HUES48 (cell line): Measurements from ENCODE around the gene MIDN.

Experiments
- H3K27ac ChIP-seq: one replicate; pipeline ENCODE4 v1.7.0; 2013; ENCODE audit warnings: low read depth, low read length, inconsistent platforms
- H3K27me3 ChIP-seq: 2 replicates; pipeline ENCODE4 v1.6.1; 2013; ENCODE audit warnings: mild to moderate bottlenecking, low read length; ENCODE audit not compliant: control insufficient read depth, insufficient read depth
- H3K36me3 ChIP-seq: 2 replicates; pipeline ENCODE4 v1.6.1; 2013; ENCODE audit warnings: low read length; ENCODE audit not compliant: control insufficient read depth, insufficient read depth
- H3K4me1 ChIP-seq: 2 replicates; pipeline ENCODE4 v1.6.1; 2013; ENCODE audit warnings: mild to moderate bottlenecking, low read length; ENCODE audit not compliant: control insufficient read depth, insufficient read depth
- H3K4me3 ChIP-seq: 2 replicates; pipeline ENCODE4 v1.5.1; 2013; ENCODE audit warnings: mild to moderate bottlenecking, low read depth, low read length
- H3K9ac ChIP-seq: 2 replicates; pipeline ENCODE4 v1.6.1; 2013; ENCODE audit warnings: mild to moderate bottlenecking, low read depth, low read length, moderate library complexity
- H3K9me3 ChIP-seq: 2 replicates; pipeline ENCODE4 v1.6.1; 2013; ENCODE audit warnings: low read length; ENCODE audit not compliant: control insufficient read depth, insufficient read depth

MIDN gene

DNA sequence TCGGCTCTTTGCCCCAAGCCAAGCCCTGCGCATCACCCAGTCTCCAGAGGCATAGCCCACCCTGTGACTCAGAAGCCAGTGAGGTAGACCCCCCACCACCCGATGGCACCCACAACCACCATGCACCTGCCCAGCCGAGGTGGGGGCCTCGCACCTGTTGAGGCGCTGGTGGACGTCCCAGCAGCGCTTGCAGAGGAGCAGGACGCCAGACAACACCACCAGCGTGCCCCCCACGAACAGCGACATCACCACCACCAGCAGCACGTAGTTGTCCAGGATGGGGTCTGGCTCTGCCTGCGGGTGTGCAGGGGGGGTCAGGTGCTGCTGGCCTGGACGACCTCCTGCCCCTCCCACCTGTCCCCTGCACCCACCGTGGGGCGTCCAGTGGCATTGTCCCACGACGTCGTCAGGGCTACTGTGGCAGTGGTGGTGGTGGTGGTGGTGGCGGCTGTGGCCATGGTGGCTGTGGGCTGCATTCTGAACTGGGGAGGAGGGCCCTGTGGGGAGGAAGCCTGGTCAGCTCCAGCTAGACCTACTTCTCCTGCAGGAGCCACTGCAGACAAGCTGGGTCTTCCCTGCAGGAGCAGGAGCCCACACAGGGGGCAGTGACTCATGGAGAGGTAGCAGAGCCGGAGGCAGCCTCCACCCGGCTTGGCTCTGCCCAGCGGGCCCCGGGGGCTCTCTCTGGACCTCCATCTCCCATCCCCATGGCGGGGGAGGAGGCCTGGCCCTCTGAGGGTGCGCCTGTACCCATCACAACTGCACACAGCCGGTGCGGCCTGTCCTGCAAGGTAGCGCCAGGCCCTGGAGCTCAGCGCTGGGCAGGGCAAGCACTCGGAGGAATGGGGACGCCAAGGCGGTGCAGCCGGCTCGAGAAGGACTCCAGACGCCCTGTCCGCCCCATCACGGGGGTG, 12.5 kb upstream of the MIDN start:
- Histone ChIP-seq H3K4me1 (0 out of 2 replicates have a peak, but pooled peaks cover 5% of the 10 kb centered on the region), H3K36me3 (peaks cover 43% of the 10 kb centered on the region), H3K27me3 (no peaks in the 10 kb centered on the region), H3K27ac (no peak overlapping the region), H3K9me3 (no peaks in the 10 kb centered on the region), H3K4me3 (peak overlapping the region; percentile 51), H3K9ac (no peak overlapping the region)

DNA sequence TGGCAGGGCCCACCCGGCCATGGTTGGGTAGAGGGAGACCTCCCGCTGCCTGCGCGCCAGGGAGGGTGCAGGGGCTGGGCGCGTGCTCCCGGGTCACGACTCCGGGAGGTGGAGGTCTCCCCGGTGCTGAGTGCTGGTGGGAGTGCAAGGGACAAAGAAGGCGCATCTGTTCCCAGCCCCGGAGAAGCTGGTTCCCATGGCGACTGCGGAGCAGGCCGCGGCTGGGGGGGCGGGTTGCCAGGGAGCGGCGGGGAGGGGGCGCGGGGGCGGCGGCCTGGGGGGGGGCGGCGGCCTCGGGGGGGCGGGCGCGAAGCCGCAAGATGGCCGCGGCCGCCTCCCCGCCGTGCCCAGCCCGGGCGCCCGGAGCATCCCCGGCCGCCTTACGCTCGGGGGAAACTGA, 11.8 kb upstream of the MIDN start:
- no peak overlapping the region for H3K9ac ChIP-seq

DNA sequence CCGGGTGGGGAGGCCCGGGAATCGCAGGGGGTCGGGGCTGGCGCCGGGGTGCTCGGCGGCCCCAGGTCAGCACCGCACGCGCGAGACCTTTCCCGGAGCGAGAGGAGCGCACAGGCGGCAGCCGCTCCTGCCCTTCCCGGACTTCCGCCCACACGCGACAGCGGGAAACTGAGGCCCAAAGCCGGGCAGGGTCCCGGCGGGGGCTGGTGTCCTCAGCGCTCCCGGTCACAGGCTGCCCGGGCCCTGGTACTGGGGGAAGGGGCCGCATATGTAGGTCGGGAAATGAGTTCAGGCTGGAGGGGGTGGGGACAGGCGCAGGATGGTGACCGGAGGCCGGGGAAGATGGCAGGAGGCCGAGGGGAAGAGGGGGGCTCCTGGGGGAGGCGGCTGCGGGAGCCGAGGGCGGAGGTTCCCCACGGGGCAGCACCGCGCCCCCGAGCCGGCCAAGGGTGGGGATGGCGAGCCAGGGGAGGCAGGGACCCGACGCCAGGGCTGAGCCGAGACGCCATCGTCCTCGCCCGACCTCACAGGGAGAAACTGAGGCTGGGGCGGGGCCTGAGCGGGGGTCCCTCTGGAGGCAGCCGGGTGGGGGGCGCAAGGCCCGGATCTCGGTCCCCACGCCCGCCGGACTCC, 11.2 kb upstream of the MIDN start:
- H3K4me1 ChIP-seq, result 0 out of 2 replicates have a peak, but pooled peaks cover 5% of the 10 kb centered on the region
- no peaks in the 10 kb centered on the region for H3K27me3 ChIP-seq
- peak overlapping the region; percentile 78 for H3K4me3 ChIP-seq
- H3K36me3 ChIP-seq, result peaks cover 37% of the 10 kb centered on the region
- no peaks in the 10 kb centered on the region for H3K9me3 ChIP-seq
- H3K9ac ChIP-seq, result no peak overlapping the region
- no peak overlapping the region for H3K27ac ChIP-seq

More for the DNA sequence above, 11.8 kb upstream of the MIDN start:
- H3K27me3 ChIP-seq, result no peaks in the 10 kb centered on the region
- peaks cover 41% of the 10 kb centered on the region for H3K36me3 ChIP-seq
- 0 out of 2 replicates have a peak, but pooled peaks cover 5% of the 10 kb centered on the region for H3K4me1 ChIP-seq
- no peaks in the 10 kb centered on the region for H3K9me3 ChIP-seq
- H3K4me3 ChIP-seq, result peak overlapping the region; percentile 78
- H3K27ac ChIP-seq, result no peak overlapping the region

DNA sequence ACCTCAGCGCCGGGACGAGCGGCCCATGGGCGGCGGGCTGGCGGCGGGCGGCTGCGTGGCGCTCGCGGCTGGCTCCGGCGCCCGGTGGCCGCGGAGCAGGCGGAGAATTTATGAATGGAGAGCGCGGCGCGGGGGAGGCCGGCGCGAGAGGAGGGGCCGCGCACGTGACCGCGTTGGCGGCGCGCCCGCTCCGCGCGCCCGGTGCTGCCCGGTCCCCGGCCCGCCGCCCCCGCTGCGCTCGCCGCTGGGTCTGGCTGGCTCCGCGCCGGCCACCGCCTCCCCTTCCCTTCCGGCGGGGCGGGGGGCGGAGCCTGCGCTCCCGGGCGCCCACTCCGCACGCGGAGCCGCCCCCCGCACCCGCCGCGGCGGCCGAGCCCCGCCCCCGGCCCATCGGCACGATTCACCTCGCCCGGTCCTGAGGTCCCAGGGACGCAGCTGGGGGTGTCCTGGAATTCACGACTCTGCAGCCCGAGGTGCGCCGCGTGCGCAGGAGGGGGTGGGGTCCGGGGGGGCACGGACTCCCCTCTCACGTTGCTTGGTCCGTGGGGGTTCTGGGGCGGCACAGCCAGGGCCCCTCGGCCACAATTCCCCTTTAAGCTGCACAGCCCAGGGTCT, 10.5 kb upstream of the MIDN start, which contains the start of gene CBARP:
Gene CBARP, minus strand, starts transcription at position 252 of the 615 bp plus-strand sequence. CDS start 1,905 bp downstream, outside the sequence.
- peak within 1 kb of the TSS; percentile 78 for H3K4me3 ChIP-seq
- H3K36me3 ChIP-seq, result peaks cover 30% of the 10 kb centered on the region
- H3K9ac ChIP-seq, result no peak within 1 kb of the TSS
- H3K4me1 ChIP-seq, result 0 out of 2 replicates have a peak, but pooled peaks cover 5% of the 10 kb centered on the region
- no peaks in the 10 kb centered on the region for H3K9me3 ChIP-seq
- H3K27me3 ChIP-seq, result no peaks in the 10 kb centered on the region
- peak within 1 kb of the TSS; percentile 14 for H3K27ac ChIP-seq

DNA sequence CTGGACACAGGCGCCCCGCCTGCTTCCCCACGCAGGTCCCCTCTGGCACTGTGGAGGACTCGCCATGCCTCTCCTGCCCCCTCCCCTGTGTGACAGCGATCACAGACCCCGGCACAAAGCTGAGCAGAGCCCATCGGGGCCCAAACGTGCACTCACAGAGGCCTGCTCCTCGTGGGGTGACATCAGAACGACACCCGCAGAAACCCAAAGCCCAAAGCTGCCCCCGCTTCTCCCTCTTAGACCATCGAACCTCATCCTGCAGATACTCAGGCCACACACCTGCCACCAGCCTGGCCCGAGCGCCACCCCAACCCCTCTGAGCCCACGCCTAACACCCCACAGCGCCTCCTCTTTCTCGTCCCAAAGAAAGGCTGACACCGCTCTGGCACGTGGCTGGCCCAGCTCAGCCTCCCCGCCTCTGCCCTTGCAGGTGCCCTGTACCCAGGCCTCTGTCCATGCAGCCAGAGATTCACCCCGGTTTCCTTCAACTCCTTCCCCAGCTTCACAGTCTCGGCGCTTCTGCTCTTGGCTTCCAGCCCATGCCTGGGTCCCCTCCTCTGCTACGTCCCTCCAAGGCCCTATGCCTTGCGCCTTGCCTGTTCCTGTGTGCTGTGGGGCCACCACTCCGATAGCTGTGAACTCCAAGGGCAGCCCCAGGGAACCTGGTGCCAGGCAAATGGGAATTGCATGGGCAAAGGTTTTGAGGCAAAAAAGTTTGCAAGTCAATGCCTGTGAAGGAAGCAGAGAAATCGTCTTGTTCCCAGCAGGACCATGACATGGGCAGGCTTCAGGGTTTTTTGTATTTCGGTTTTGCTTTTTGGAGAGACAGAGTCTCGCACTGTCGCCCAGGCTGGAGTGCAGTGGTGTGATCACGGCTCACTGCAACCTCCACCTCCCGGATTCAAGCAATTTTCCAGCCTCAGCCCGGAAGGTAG, 9.7 kb upstream of the MIDN start:
- Histone ChIP-seq H3K27ac (peak overlapping the region; percentile 14), H3K27me3 (no peaks in the 10 kb centered on the region), H3K4me3 (peak overlapping the region; percentile 78), H3K4me1 (0 out of 2 replicates have a peak, but pooled peaks cover 5% of the 10 kb centered on the region), H3K9me3 (no peaks in the 10 kb centered on the region), H3K36me3 (peaks cover 23% of the 10 kb centered on the region), H3K9ac (no peak overlapping the region)

DNA sequence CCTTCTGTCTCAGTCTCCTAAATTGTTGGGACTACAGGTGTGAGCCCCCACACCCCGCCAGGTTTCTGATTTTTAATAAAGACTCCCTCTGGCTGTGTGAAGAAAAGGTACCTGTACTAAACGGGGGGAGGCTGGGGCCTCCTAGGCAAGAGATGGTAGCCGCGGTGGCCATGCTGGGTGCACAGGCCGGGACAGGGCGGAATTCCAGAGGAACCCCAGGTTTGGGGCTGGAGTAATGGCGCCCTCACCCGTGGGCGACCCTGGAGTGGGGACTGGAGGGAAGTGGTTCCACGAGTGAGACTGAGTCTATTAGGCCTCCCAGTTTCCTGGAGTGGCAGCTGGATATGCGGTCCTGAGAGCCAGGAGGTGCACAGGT, 9.0 kb upstream of the MIDN start:
- no peaks in the 10 kb centered on the region for H3K27me3 ChIP-seq
- H3K9me3 ChIP-seq, result no peaks in the 10 kb centered on the region
- 0 out of 2 replicates have a peak, but pooled peaks cover 5% of the 10 kb centered on the region for H3K4me1 ChIP-seq
- H3K27ac ChIP-seq, result peak overlapping the region; percentile 64
- peaks cover 15% of the 10 kb centered on the region for H3K36me3 ChIP-seq
- H3K9ac ChIP-seq, result no peak overlapping the region
- no peak overlapping the region; the same call in 1 of the 2 replicates for H3K4me3 ChIP-seq

DNA sequence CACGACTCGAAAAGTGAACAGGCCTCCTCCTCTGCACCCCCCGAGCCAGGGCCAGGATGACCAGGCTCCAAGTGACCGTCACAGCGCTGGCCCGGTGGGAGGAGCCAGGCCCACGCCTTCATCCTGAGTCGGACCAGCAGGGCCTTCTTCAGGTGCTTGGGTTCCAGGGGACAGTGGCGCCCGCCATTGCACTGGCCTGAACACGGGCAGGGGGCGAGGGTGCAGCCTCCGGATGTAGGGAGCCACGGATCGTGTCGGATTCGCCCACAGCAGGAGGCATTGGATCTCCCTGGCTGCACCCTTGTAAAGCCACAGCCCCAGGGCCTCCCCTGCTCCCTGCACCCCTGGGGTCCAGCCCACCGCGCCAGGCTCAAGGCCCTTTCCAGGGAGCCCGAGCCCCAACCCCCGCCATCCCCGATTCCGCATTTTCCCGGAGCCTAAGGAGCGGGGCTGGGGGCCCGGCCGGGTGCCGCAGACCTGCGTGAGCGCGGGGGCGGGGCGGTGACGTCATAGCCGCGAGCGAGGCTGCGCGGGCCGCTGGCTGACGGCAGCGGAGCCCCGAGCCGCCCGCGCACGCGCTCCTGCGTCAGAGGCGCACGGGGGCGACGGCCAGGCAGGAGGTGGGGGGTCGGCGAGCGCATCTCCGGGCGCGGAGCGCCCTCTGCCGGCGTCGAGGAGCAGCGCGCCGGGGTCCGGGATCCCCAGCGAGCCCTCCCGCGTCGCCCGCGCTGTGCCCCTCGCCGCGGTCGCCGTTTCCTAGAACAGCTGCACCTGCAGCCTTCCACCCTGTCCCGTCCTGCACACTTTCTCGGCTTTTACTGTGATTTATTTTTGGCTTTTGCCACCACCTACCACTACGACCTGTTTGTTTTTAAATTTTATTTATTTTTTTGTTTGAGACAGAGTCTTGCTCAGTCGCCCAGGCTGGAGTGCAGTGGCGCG, 8.3 kb upstream of the MIDN start:
- no peaks in the 10 kb centered on the region for H3K9me3 ChIP-seq
- peak overlapping the region; percentile 64 for H3K27ac ChIP-seq
- H3K4me3 ChIP-seq, result peak overlapping the region; percentile 67
- H3K9ac ChIP-seq, result peak overlapping the region; percentile 62
- H3K27me3 ChIP-seq, result no peaks in the 10 kb centered on the region
- H3K36me3 ChIP-seq, result peaks cover 10% of the 10 kb centered on the region
- H3K4me1 ChIP-seq, result 0 out of 2 replicates have a peak, but pooled peaks cover 5% of the 10 kb centered on the region

DNA sequence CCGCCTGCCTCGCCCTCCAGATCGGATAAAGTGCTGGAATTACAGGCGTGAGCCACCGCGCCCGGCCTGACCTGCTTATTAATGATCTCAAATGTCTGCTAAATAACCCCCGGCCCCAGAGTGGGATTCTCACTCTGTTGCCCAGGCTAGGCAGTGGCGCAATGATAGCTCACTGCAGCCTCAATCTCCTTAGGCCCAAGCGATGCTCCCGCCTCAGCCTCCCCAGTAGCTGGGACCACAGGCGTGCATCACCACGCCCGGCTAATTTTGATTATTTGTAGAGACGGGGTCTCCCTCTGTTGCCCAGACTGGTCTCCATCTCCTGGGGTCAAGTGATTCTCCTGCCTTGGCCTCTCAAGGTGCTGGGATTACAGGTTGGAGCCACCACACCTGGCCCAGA, 7.5 kb upstream of the MIDN start:
- Histone ChIP-seq H3K27me3 (no peaks in the 10 kb centered on the region), H3K9ac (no peak overlapping the region), H3K27ac (no peak overlapping the region), H3K4me3 (no peak overlapping the region), H3K4me1 (0 out of 2 replicates have a peak, but pooled peaks cover 5% of the 10 kb centered on the region), H3K9me3 (no peaks in the 10 kb centered on the region), H3K36me3 (peaks cover 1% of the 10 kb centered on the region; the same call in 1 of the 2 replicates)

DNA sequence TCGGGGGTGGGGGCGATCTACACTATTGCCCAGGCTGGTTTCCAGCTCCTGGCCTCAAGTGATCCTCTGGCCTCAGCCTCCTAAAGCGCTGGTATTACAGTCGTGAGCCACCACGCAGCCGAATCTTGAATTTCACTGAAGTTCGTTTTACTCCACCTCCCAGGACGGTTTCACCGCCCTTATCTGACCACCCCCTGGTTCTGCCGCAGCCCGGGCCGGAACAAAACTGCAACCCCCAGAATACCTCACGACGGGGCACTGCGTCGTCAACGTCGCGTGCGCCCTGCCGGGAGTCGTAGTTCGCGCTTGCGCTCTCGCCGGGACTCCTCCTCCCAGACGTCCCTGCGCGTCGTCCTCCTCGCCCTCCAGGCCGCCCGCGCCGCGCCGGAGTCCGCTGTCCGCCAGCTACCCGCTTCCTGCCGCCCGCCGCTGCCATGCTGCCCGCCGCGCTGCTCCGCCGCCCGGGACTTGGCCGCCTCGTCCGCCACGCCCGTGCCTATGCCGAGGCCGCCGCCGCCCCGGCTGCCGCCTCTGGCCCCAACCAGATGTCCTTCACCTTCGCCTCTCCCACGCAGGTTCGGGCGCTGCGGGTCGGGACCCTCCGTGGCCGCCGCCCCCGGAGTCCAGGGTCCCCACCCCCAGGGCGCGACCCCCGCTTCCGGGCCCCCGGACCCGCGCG, 6.8 kb upstream of the MIDN start, which contains the start of gene ATP5F1D:
Gene ATP5F1D, plus strand, starts transcription at position 335 of the 679 bp plus-strand sequence. Its CDS starts 100 bp downstream, at position 435.
- Histone ChIP-seq H3K4me3 (peak within 1 kb of the TSS; percentile 69), H3K27me3 (no peaks in the 10 kb centered on the region), H3K9ac (peak within 1 kb of the TSS; percentile 17; the same call in 1 of the 2 replicates), H3K4me1 (0 out of 2 replicates have a peak, but pooled peaks cover 2% of the 10 kb centered on the region), H3K27ac (peak within 1 kb of the TSS; percentile 31), H3K36me3 (no peaks in the 10 kb centered on the region), H3K9me3 (no peaks in the 10 kb centered on the region)
